Immature natural killer cell (primary cell): ENCODE data around the gene ABCA4. TPM values are rescaled to one million over a fixed set of nuclear protein-coding genes. Genes with fewer than 3 reads are reported as not detected.

Experiments
- DNase-seq, 3 donors: peaks; one replicate each; pipeline ENCODE4 v3.0.0; 2022; ENCODE audit warnings: mixed read lengths in 1 of 3
- H3K27ac Mint-ChIP-seq, 6 donors: one replicate each; pipeline ENCODE4 v1.8.0; 2020; ENCODE audit warnings: mixed read lengths in 6 of 6, mild to moderate bottlenecking in 5 of 6, inconsistent platforms in 4 of 6, moderate library complexity in 3 of 6
- H3K27me3 Mint-ChIP-seq, 3 donors: one replicate each; pipeline ENCODE4 v1.8.0; 2020 to 2021; ENCODE audit warnings: low read depth in 3 of 3, mild to moderate bottlenecking in 3 of 3, mixed read lengths in 3 of 3, moderate library complexity in 3 of 3, inconsistent platforms in 1 of 3
- H3K36me3 Mint-ChIP-seq, 3 donors: one replicate each; pipeline ENCODE4 v1.8.0; 2020; ENCODE audit warnings: mixed read lengths in 3 of 3, inconsistent platforms in 2 of 3, mild to moderate bottlenecking in 2 of 3
- H3K4me1 Mint-ChIP-seq, 2 donors: one replicate each; pipeline ENCODE4 v1.8.0; 2020; ENCODE audit warnings: inconsistent platforms in 2 of 2, mild to moderate bottlenecking in 2 of 2, mixed read lengths in 2 of 2, moderate library complexity in 1 of 2
- H3K4me3 Mint-ChIP-seq, 5 donors: one replicate each; pipeline ENCODE4 v1.8.0; 2020; ENCODE audit warnings: mild to moderate bottlenecking in 5 of 5, mixed read lengths in 5 of 5, inconsistent platforms in 3 of 5, moderate library complexity in 3 of 5
- H3K9me3 Mint-ChIP-seq, 6 donors: one replicate each; pipeline ENCODE4 v1.8.0; 2020; ENCODE audit warnings: mild to moderate bottlenecking in 6 of 6, mixed read lengths in 6 of 6, inconsistent platforms in 4 of 6, moderate library complexity in 3 of 6
- polyA plus RNA-seq, 3 donors: library from polyadenylated mRNA; unstranded; fragments of 300-500 nt; fragmentation: Illumina TruSeq; gene quantifications; one replicate each; pipeline ENCODE4 v1.2.3, GENCODE V29; 2021

Gene ABCA4
- polyA plus RNA-seq, 3 donors from 2014 or later = 0.08 TPM; not detected in 2

DNA sequence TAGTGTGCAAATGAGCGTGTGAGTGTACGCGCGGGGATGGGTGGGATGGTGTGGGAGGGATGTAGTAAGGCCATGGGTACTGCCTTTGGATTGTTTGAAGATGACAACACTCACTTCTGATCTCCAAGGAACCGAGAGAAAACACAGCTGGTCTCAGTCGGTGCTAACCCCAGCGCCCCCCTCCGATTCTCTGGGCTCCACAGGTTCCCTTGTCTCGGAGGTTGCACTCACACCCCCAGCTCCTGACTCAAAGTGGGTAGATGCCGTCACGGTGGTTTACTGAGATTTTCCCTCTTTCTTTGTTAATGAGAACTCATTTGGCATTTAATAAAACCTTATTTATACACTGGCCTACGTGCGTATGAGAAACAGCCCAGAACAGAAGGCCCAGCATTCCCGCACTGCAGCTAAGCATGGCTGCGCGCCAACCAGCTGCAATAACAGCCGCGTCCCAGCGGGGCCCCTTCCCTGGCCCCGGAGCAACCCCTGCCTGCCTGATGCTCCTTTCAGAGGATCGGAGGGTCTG, 25.8 kb downstream of the ABCA4 start:
- Mint-ChIP-seq H3K4me1 (peaks cover 15 to 20% of the 10 kb centered on the region in 2 donors), H3K36me3 (peaks cover 0 to 4% (median 0%) of the 10 kb centered on the region in 3 donors), H3K9me3 (no peaks in the 10 kb centered on the region), H3K27me3 (peaks cover 1 to 8% (median 4%) of the 10 kb centered on the region in 3 donors), H3K27ac (no peak overlapping the region), H3K4me3 (no peak overlapping the region)
- DNase-seq = no peak

DNA sequence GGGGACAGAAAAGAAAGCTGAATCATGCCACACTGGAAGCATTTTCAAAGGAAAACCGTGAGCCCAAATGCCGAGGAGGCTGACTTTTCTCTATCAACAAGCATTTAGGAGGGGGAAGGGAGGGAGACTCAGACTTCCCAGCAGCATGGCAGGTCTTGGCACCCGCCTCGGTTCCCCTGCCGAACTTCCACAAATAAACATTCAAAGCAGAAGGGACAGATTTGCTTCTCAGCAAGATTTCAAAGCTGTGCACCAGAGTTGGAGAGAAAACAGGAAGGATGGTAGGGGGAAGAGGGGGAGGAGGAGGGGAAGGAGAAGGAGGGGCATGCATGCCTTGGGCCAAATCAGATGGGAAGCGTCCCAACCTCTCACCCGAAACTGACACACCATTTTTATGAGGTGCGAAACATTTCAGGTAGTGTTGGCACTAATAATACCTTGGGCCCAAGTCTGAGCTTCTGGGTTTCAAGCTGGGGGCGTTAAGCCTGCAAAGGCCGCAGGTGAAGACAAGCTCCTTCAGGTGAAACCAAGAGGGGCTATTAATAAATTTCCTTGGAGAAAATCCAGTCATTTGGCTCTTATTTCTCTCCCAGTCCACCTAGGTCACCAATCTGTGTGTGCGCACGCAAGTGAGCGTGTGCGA, 26.4 kb downstream of the ABCA4 start:
- H3K27ac Mint-ChIP-seq = no peak overlapping the region
- DNase-seq = no peak

DNA sequence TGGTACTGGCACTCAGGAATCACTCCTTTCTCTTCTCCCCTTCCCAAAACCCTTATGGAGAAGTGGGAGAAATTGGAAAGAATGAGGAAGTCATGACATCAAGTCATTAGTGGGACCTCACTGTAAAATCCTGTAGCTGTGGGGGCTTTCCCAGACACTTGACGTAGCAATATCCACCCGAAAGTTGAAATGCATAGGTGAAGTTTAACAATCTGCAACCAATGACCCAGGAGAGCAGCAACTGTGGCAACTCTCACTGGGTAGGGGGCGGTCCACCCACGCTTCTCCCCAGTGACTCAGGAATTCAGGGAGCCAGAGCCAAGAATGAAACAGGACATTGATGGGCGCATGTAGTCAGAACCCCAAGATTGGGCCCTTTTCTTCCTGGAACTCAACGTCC, 27.0 kb downstream of the ABCA4 start:
- H3K27me3 Mint-ChIP-seq = peaks cover 1 to 8% (median 4%) of the 10 kb centered on the region in 3 donors
- H3K9me3 Mint-ChIP-seq = no peaks in the 10 kb centered on the region
- H3K4me3 Mint-ChIP-seq = no peak overlapping the region
- H3K36me3 Mint-ChIP-seq = peaks cover 0 to 4% (median 0%) of the 10 kb centered on the region in 3 donors
- DNase-seq = no peak
- no peak overlapping the region for H3K27ac Mint-ChIP-seq
- peaks cover 15 to 20% of the 10 kb centered on the region in 2 donors for H3K4me1 Mint-ChIP-seq

More for the DNA sequence above, 26.4 kb downstream of the ABCA4 start:
- H3K4me3 Mint-ChIP-seq = no peak overlapping the region
- peaks cover 0 to 4% (median 0%) of the 10 kb centered on the region in 3 donors for H3K36me3 Mint-ChIP-seq
- peaks cover 15 to 20% of the 10 kb centered on the region in 2 donors for H3K4me1 Mint-ChIP-seq
- H3K27me3 Mint-ChIP-seq = peaks cover 1 to 8% (median 4%) of the 10 kb centered on the region in 3 donors
- no peaks in the 10 kb centered on the region for H3K9me3 Mint-ChIP-seq

DNA sequence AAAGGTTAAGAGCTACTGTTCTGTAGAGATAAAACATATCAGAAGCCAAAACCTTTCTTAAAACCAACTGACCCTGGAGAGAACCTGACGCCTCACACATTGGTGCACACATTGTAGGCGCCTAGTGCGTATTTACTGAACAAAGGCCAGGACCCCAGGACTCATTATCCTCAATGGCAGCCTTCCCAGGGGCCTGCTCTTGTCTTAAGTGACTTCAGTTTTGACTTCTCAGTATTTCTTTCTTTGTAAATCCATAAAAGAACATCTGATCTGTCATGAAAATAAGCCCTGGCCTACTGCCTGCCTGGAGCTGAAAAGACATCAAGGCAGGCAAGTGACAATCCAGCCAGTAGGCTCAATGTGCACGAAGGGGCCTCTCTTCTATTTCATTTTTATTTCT, 27.6 kb downstream of the ABCA4 start:
- Mint-ChIP-seq H3K4me3 (no peak overlapping the region), H3K4me1 (peaks cover 15 to 20% of the 10 kb centered on the region in 2 donors), H3K9me3 (no peaks in the 10 kb centered on the region), H3K36me3 (peaks cover 0 to 4% (median 0%) of the 10 kb centered on the region in 3 donors), H3K27me3 (peaks cover 1 to 8% (median 4%) of the 10 kb centered on the region in 3 donors), H3K27ac (no peak overlapping the region)
- no peak for DNase-seq

DNA sequence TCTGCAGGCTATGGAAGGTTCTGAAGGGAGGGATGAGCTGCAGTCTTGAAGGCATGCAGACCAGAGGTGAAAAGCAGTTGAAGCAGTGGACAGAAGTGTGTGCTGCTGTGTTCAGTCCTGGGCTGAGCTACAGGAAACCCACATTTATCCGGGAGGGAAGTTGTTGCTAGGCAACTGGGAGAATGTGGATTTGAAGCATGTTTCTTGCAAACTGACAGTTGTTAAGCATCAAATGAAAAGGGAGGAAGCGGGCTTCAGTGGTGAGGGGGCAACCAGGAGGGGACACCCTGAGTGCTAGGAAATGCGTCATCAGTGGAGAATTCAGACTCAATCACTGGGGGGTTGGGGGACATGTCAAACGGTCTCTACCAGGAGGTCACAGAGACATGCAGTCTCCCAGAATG, 28.7 kb downstream of the ABCA4 start:
- H3K27me3 Mint-ChIP-seq = peaks cover 1 to 15% (median 6%) of the 10 kb centered on the region in 3 donors
- H3K4me1 Mint-ChIP-seq = peaks cover 15 to 20% of the 10 kb centered on the region in 2 donors
- H3K4me3 Mint-ChIP-seq = peak overlapping the region in 3 of 5 donors; percentile 1 to 54 (median 33)
- peak overlapping the region in 4 of 6 donors; percentile 7 to 74 (median 70) for H3K27ac Mint-ChIP-seq
- H3K36me3 Mint-ChIP-seq = peaks cover 0 to 4% (median 0%) of the 10 kb centered on the region in 3 donors
- peak; percentile 36 to 57 (median 46) for DNase-seq
- no peaks in the 10 kb centered on the region for H3K9me3 Mint-ChIP-seq

DNA sequence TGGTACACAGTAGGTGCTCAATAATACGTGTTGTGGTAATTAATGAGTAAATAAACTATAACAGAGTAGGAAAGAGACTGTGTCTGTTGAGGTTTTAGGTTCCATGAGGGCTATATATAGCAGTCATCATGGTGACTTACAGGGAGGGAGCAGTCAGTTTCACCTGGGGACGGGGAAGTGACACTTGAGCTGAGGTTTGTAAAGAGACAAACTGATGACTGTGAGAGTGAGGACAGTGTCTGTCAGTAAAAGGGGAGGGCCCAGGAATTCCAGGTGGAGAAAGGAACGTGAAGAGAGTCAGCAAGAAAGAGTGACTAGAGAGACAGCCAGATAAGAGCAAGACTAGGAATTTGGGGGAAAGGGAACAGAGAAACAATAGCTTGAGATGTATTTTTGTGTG, 30.2 kb downstream of the ABCA4 start:
- no peak overlapping the region for H3K4me3 Mint-ChIP-seq
- H3K27ac Mint-ChIP-seq = peak overlapping the region in 2 of 6 donors; percentile 14 to 46
- peaks cover 15 to 20% of the 10 kb centered on the region in 2 donors for H3K4me1 Mint-ChIP-seq

DNA sequence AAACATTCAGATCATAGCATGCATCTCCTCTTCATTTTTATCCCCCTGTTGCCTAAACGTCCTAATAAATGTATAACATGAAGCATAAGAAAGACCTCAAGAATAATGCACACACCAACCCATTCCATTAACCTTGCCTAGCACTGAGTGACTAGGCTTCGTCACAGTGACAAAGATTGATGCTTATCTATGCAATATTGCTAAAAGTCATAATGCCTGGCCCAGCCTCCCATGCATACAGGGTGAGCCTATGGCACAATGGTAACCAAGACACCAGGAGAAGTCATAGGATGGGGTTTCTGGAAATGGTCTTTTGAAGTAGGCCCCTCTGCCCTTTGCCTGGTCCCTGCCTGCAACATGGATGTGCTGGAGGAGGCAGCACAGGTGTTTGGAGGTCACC, 33.8 kb downstream of the ABCA4 start:
- no peak for DNase-seq
- Mint-ChIP-seq H3K9me3 (peaks cover 0 to 2% (median 0%) of the 10 kb centered on the region in 6 donors), H3K36me3 (peaks cover 0 to 4% (median 0%) of the 10 kb centered on the region in 3 donors), H3K4me3 (no peak overlapping the region), H3K4me1 (peaks cover 7 to 12% of the 10 kb centered on the region in 2 donors), H3K27me3 (peaks cover 5 to 16% (median 10%) of the 10 kb centered on the region in 3 donors), H3K27ac (no peak overlapping the region)

More for the DNA sequence above, 30.2 kb downstream of the ABCA4 start:
- DNase-seq = no peak
- Mint-ChIP-seq H3K9me3 (no peaks in the 10 kb centered on the region), H3K36me3 (peaks cover 0 to 4% (median 0%) of the 10 kb centered on the region in 3 donors), H3K27me3 (peaks cover 5 to 15% (median 6%) of the 10 kb centered on the region in 3 donors)

DNA sequence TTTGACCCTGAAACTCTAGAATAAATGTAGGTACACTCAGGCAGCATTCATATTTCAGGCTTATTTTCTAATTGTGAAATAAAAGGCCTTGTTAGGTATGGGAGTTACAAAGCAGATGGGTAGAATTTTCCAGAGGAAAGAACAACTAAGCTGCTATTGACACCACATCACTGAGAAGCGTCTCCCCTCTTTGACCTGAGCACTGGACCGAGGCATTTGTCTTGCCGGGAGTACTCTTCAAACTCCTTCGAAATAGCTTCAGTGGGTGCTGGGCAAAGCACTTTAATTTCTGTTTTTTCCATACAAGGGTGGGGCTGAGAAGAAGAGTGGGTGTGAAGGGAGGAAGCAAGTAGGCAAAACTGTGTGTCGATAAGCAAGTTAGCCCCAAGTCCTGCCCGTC, 36.4 kb downstream of the ABCA4 start:
- Mint-ChIP-seq H3K4me1 (no peaks in the 10 kb centered on the region), H3K27ac (no peak overlapping the region), H3K27me3 (peaks cover 2 to 13% (median 11%) of the 10 kb centered on the region in 3 donors), H3K9me3 (peaks cover 0 to 2% (median 0%) of the 10 kb centered on the region in 6 donors), H3K36me3 (no peaks in the 10 kb centered on the region), H3K4me3 (no peak overlapping the region)
- DNase-seq = no peak

DNA sequence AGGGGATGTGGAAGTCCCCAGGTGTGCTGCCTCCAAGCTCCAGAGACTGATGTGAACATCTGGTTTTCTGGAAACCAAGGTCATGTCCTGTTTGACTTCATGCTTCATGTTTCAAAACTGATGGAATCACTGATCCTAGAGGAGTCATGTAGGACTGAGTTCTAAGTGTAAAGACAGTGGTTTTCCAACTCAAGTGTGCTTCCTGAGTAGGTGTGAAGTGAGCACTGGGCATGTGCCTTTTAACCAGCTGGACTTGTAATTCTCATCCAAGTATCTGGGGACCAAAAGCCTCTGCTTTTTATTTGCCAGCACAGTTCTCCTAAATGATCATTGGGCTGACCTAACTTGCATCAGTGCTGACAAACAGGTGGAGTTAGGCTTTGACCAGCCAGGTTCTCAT, 36.9 kb downstream of the ABCA4 start:
- Mint-ChIP-seq H3K4me1 (no peaks in the 10 kb centered on the region), H3K36me3 (no peaks in the 10 kb centered on the region), H3K4me3 (no peak overlapping the region), H3K27me3 (peaks cover 2 to 13% (median 11%) of the 10 kb centered on the region in 3 donors), H3K9me3 (peaks cover 0 to 2% (median 0%) of the 10 kb centered on the region in 6 donors), H3K27ac (no peak overlapping the region)
- DNase-seq = no peak

DNA sequence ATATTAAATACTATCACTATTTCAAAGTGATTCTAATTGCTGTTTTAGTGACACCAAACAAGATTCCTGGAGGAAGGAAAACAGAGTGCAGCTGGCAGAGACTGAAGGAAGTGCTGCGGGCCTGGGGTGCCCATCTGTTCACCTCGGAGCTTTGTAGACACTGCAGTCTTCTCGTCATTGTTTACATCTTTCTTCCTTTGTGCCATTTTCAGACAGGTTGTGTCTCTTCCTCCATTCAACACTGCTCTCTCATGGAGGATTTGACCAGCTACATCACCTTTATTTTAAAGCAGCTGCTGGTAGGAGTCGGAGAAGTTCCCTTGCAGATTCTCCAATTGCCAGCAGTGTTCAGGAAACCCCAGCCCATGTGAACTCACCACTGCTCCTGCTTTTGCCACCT, 37.3 kb downstream of the ABCA4 start:
- H3K9me3 Mint-ChIP-seq = peaks cover 0 to 2% (median 0%) of the 10 kb centered on the region in 6 donors
- DNase-seq = no peak
- H3K36me3 Mint-ChIP-seq = no peaks in the 10 kb centered on the region
- H3K4me3 Mint-ChIP-seq = no peak overlapping the region
- no peak overlapping the region for H3K27ac Mint-ChIP-seq
- peaks cover 2 to 13% (median 11%) of the 10 kb centered on the region in 3 donors for H3K27me3 Mint-ChIP-seq
- H3K4me1 Mint-ChIP-seq = no peaks in the 10 kb centered on the region

DNA sequence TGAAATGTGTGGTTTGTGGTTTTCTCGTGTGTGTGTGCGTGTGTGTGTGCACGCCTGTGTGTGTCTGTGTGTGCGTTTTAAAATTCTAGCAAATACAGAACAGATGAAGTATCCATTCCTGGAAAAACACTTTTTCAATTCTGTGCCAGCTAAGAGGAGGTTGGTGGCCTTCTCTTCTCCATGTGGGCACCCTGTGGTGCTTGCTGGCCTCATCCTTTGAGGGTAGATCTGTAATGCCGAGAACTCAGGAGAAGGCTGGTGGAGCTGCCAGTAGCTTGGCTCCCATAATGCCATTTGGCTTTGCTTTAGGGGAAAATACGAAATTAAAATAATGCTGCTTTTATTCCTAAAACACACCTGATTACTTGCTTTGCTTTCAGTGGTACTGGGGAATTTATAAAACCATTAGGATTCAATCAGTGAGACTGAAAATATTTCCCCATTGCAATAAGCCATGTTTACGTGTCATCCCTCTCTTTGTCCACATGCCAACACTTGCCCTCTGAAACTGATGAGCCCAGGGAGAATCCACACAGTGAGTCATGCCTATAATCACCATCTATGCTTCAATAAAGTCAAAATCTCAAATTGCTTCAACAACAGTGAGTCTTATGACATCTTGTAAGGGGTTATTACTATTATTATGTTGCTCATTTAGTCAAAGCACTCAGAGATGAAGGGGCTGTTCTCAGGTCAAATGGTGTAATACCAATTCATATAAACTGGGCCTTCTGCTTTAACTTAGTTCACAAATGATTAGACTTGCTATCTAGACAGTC, 39.2 kb downstream of the ABCA4 start:
- peaks cover 2 to 9% (median 6%) of the 10 kb centered on the region in 3 donors for H3K27me3 Mint-ChIP-seq
- H3K4me1 Mint-ChIP-seq = no peaks in the 10 kb centered on the region
- no peak for DNase-seq
- no peaks in the 10 kb centered on the region for H3K36me3 Mint-ChIP-seq
- peaks cover 0 to 2% (median 0%) of the 10 kb centered on the region in 6 donors for H3K9me3 Mint-ChIP-seq
- no peak overlapping the region for H3K27ac Mint-ChIP-seq
- H3K4me3 Mint-ChIP-seq = no peak overlapping the region

DNA sequence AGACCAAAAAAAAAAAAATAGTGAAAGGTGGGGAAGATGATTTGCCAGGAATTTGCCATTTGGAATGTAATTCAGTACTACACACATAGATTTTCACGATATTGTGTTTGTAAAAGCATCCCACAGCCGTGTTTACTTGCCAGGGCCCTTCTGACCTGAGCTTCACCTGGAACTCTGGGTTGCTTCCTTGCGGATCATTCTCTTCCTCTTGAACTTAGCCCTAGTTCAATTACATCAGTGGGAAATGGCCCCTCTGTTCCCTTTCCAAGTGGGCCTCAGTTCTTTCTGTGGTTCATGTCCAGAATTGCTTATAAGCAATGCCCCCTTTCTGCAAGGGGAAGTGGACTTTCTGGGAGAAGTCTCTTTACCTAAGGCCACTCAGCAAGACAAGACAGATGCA, 41.0 kb downstream of the ABCA4 start:
- H3K4me3 Mint-ChIP-seq = no peak overlapping the region
- H3K27me3 Mint-ChIP-seq = peaks cover 4 to 6% (median 5%) of the 10 kb centered on the region in 3 donors
- no peak overlapping the region for H3K27ac Mint-ChIP-seq
- no peaks in the 10 kb centered on the region for H3K4me1 Mint-ChIP-seq
- DNase-seq = no peak
- H3K36me3 Mint-ChIP-seq = no peaks in the 10 kb centered on the region
- peaks cover 0 to 2% (median 0%) of the 10 kb centered on the region in 6 donors for H3K9me3 Mint-ChIP-seq

DNA sequence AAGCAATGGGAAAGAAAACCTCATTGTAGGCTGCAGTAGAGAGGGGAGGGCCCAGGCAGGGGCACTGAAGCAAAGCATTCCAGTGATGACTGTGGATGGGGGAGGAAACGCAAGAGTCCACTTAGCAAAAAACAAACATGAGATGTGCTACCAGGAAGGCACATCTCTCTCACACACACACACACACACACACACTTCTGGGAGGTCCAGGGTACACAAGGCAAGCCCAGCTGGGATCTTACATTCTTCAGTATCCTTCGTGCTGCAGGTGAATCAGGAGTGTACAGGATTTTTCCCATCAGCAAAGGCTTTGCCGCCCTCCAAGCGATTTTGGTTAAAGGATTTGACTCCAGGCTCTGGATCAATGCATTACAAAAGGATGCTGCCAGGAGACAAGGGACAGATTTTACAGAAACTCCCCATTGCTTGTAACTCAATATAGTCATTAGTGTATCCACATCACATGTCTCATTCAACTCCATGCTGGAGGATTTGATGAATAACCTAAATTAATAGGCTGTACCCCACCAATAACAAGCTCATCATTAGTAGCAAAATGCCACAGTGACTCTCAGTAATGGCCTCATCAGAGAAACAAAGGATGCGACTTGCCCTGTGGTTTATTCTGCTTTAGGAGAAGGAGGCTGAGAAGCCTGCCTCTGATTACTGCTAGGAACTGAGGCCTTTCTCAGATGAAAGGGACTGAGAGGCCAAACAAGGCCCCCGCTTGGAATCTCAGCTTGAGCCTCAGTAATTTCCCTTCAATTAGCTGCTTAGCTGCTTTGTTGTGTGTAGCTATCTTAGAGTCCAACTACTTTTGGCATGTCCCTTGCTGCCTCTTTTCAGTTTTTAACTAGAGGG, 41.6 kb downstream of the ABCA4 start:
- Mint-ChIP-seq H3K27me3 (peaks cover 4 to 9% (median 5%) of the 10 kb centered on the region in 3 donors), H3K4me1 (no peaks in the 10 kb centered on the region), H3K36me3 (no peaks in the 10 kb centered on the region), H3K4me3 (no peak overlapping the region), H3K27ac (no peak overlapping the region), H3K9me3 (peaks cover 0 to 2% (median 0%) of the 10 kb centered on the region in 6 donors)
- DNase-seq = no peak
